Cardiac muscle cell (in vitro differentiated cells and primary cell): ENCODE measurements around the gene CDC37L1. TPM values are rescaled to one million over a fixed set of nuclear protein-coding genes. Genes with fewer than 3 reads are reported as not detected.

Experiments
- DNase-seq, 2 donors: peaks; one replicate each; pipeline versions ENCODE4 v3.0.0 to v3.0.0-alpha.2; 2010 to 2017; ENCODE audit warnings: low read depth in 1 of 2, low spot score in 1 of 2
- H3K27ac ChIP-seq: fragments of 200-600 bp; sonication (generic); 2 replicates; pipeline ENCODE4 v1.5.1; 2016
- H3K27me3 ChIP-seq: fragments of 200-600 bp; sonication (generic); 2 replicates; pipeline ENCODE4 v1.6.0; 2016; ENCODE audit warnings: control low read depth
- H3K36me3 ChIP-seq: fragments of 200-600 bp; sonication (generic); 2 replicates; pipeline ENCODE4 v1.5.1; 2016; ENCODE audit warnings: control low read depth
- H3K4me1 ChIP-seq: fragments of 200-600 bp; sonication (generic); 2 replicates; pipeline ENCODE4 v1.8.1; 2017; ENCODE audit warnings: low read depth, mild to moderate bottlenecking, mixed run types
- H3K4me3 ChIP-seq: fragments of 200-600 bp; sonication (generic); 2 replicates; pipeline ENCODE4 v1.5.1; 2016; ENCODE audit warnings: mild to moderate bottlenecking
- H3K9me3 ChIP-seq: fragments of 200-600 bp; sonication (generic); 2 replicates; pipeline ENCODE4 v1.5.1; 2017; ENCODE audit warnings: low read depth, mild to moderate bottlenecking, control low read depth
- CTCF ChIP-seq: IDR thresholded peaks from 2 replicates; pipeline ENCODE4 v1.5.1; 2012; ENCODE audit warnings: low read depth, mild to moderate bottlenecking, low read length
- polyA plus RNA-seq: library from polyadenylated mRNA; unstranded; fragments of >200 nt; fragmentation: Nextera tagmentation; extraction: Ambion mirVana; gene quantifications from 2 replicates; pipeline ENCODE4 v1.2.1, GENCODE V29; 2016
- total RNA-seq: library from RNA; depleted of rRNA; stranded (reverse); fragments of >200 nt; gene quantifications from 2 replicates; pipeline ENCODE4 v1.2.3, GENCODE V29; 2016

Gene CDC37L1
- total and polyA plus RNA-seq, 2 experiments from 2014 or later = 19.6 to 39.2 TPM

GRCh38 chr9:4680173-4680525, 780 bp downstream of the CDC37L1 start:
- H3K4me3 ChIP-seq = peak overlapping the region; percentile 48
- no peak for DNase-seq
- no peaks in the 10 kb centered on the region for H3K27me3 ChIP-seq
- peaks cover 19% of the 10 kb centered on the region for H3K4me1 ChIP-seq
- no peaks in the 10 kb centered on the region for H3K36me3 ChIP-seq
- H3K9me3 ChIP-seq = no peaks in the 10 kb centered on the region
- TF ChIP-seq CTCF = no peak
- H3K27ac ChIP-seq = peak overlapping the region; percentile 95

GRCh38 chr9:4680750-4681149, 1.4 kb downstream of the CDC37L1 start:
- Histone ChIP-seq H3K4me3 (peak overlapping the region; percentile 48), H3K4me1 (peaks cover 19% of the 10 kb centered on the region), H3K36me3 (peaks cover 4% of the 10 kb centered on the region), H3K27ac (peak overlapping the region; percentile 95), H3K27me3 (no peaks in the 10 kb centered on the region), H3K9me3 (no peaks in the 10 kb centered on the region)
- peak in 1 of 2 donors; percentile 34 for DNase-seq
- TF ChIP-seq CTCF = no peak

- Histone ChIP-seq H3K27ac (no peak overlapping the region), H3K36me3 (peaks cover 14% of the 10 kb centered on the region), H3K9me3 (no peaks in the 10 kb centered on the region), H3K4me3 (no peak overlapping the region), H3K27me3 (no peaks in the 10 kb centered on the region), H3K4me1 (peaks cover 13% of the 10 kb centered on the region)
- TF ChIP-seq CTCF = no peak
- DNase-seq = no peak
These were observed 5.5 kb downstream of the CDC37L1 start for GRCh38 chr9:4684820-4685219.

- Histone ChIP-seq H3K4me1 (peaks cover 5% of the 10 kb centered on the region), H3K36me3 (peaks cover 14% of the 10 kb centered on the region), H3K4me3 (no peak overlapping the region), H3K27me3 (no peaks in the 10 kb centered on the region), H3K27ac (no peak overlapping the region), H3K9me3 (no peaks in the 10 kb centered on the region)
- no peak for TF ChIP-seq CTCF
- DNase-seq = peak in 1 of 2 donors; percentile 35
These were observed 6.7 kb downstream of the CDC37L1 start for GRCh38 chr9:4686112-4686511.

GRCh38 chr9:4686584-4686983, 7.2 kb downstream of the CDC37L1 start:
- Histone ChIP-seq H3K4me1 (peaks cover under 1% of the 10 kb centered on the region), H3K9me3 (no peaks in the 10 kb centered on the region), H3K27me3 (no peaks in the 10 kb centered on the region), H3K36me3 (peaks cover 19% of the 10 kb centered on the region), H3K4me3 (no peak overlapping the region), H3K27ac (no peak overlapping the region)
- no peak for TF ChIP-seq CTCF
- DNase-seq = no peak

- Histone ChIP-seq H3K9me3 (no peaks in the 10 kb centered on the region), H3K4me1 (no peaks in the 10 kb centered on the region), H3K4me3 (no peak overlapping the region), H3K27me3 (no peaks in the 10 kb centered on the region), H3K36me3 (peaks cover 21% of the 10 kb centered on the region), H3K27ac (no peak overlapping the region)
- no peak for TF ChIP-seq CTCF
- DNase-seq = no peak
These were observed 9.7 kb downstream of the CDC37L1 start for GRCh38 chr9:4689021-4689420.
